Measurements from ENCODE around the gene CCDC86. TPM values are rescaled to one million over a fixed set of nuclear protein-coding genes. Genes with fewer than 3 reads are reported as not detected.

CCDC86 gene
- polyA plus RNA-seq, 1 of the 3 experiments (the other 2 are of a cell fraction) = 34.7 TPM

DNA sequence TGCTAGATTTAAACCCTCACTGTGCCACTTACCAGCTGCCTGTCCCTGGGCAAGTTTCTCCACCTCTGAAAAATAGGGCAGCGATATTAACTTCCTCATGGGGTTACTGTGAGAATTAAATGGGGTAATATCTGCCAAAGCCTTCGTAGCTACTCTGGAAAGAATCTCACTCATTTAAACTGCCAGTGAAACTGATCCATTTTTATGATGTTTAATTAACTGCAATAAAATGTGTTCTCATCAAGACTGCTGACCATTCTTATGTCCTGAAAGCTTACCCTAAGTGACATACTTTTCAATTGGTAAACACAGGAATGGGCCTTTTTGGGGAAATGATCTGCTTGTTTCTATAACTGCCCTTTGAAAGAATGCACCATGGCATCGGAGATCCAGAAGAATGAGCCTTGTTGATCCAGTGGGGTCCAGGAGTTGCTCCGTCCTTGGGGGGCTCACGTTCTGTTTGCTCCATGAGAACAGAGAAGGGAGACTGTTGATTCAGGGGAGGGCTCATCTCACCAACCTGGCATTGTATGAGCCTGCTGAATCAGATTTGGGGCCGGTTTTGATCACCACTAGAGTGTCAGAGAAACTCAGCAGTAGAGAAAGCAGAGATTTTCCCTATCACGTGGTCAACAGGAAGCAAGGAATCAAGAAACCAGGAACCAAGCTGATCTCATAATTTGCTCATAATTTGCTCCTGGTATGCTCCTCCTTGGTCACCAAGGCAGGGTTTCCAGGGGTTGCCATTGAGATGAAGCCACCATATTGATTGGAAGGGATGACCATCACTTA lies 7.0 kb upstream of the CCDC86 start:
- Histone ChIP-seq H3K9me2 (no peaks in the 10 kb centered on the region), H4K20me1 (ENCODE audit: insufficient read depth) (no peaks in the 10 kb centered on the region), H2AFZ (ENCODE audit: low read depth) (no peak overlapping the region), H3K4me2 (no peak overlapping the region), H3K9me3 (no peaks in the 10 kb centered on the region), H3K4me1 (ENCODE audit: control insufficient read depth in 1 of 2, insufficient read depth in 2 of 2, low read depth in 1 of 2, low read length in 1 of 2) (peaks cover 0 to 16% of the 10 kb centered on the region in 2 experiments; a peak in 2 of 4 replicates), H3K4me3 (ENCODE audit: low read depth in 2 of 2, low read length in 1 of 2) (no peak overlapping the region), H3K79me2 (ENCODE audit: insufficient read depth) (no peaks in the 10 kb centered on the region), H3K9ac (no peak overlapping the region), H3K36me3 (replicated peaks in 1 of 2; ENCODE audit: control insufficient read depth in 1 of 2, insufficient read depth in 2 of 2, low read length in 1 of 2) (no peaks in the 10 kb centered on the region), H3K27me3 (ENCODE audit: insufficient read depth) (no peaks in the 10 kb centered on the region; the same call in 1 of the 2 replicates), H3K27ac (ENCODE audit: low read depth in 2 of 2, low read length in 1 of 2) (no peak overlapping the region), H3F3A (replicated peaks; ENCODE audit: insufficient read depth) (no peaks in the 10 kb centered on the region)
- no peak for DNase-seq
- TF ChIP-seq RCOR1 (IDR thresholded peaks at IDR 0.05; ENCODE audit: low read length) = no peak
- TF ChIP-seq SMC3 (IDR thresholded peaks at IDR 0.05; ENCODE audit: low read depth, low read length) = no peak
- no peak for TF ChIP-seq TEAD4 (IDR thresholded peaks at IDR 0.05; ENCODE audit: borderline replicate concordance, insufficient read depth)
- no peak for TF ChIP-seq TAF1 (IDR thresholded peaks at IDR 0.05; ENCODE audit: borderline replicate concordance, low read depth, low read length)
- TF ChIP-seq RFX5 (IDR thresholded peaks at IDR 0.05; ENCODE audit: low read length) = no peak
- TF ChIP-seq, protein P1, sequence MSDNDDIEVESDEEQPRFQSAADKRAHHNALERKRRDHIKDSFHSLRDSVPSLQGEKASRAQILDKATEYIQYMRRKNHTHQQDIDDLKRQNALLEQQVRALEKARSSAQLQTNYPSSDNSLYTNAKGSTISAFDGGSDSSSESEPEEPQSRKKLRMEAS (IDR thresholded peaks at IDR 0.05; ENCODE audit: low read depth) = no peak
- ChIA-PET POLR2A (no interaction called here), CTCF (interaction anchor here (1.0 to 23.7 kb wide), 2 partner anchors 60 to 61 kb away, joined by 3 to 550 read pairs; partner anchors contain the start of gene PRPF19)
- WGBS (ENCODE audit: low lambda C conversion rate) = 50% methylated on average over 7 of the region's 7 CpGs

- DNase-seq = no peak
- WGBS (ENCODE audit: low lambda C conversion rate) = 90% methylated on average over 2 of the region's 3 CpGs
- Histone ChIP-seq H3K27me3 (ENCODE audit: insufficient read depth) (no peaks in the 10 kb centered on the region; the same call in 1 of the 2 replicates), H3K4me1 (ENCODE audit: control insufficient read depth in 1 of 2, insufficient read depth in 2 of 2, low read depth in 1 of 2, low read length in 1 of 2) (peaks cover 0 to 16% of the 10 kb centered on the region in 2 experiments; a peak in 2 of 4 replicates), H4K20me1 (ENCODE audit: insufficient read depth) (no peaks in the 10 kb centered on the region), H3K9ac (no peak overlapping the region), H3K27ac (ENCODE audit: low read depth in 2 of 2, low read length in 1 of 2) (no peak overlapping the region), H3K9me2 (no peaks in the 10 kb centered on the region), H3K36me3 (replicated peaks in 1 of 2; ENCODE audit: control insufficient read depth in 1 of 2, insufficient read depth in 2 of 2, low read length in 1 of 2) (no peaks in the 10 kb centered on the region), H2AFZ (ENCODE audit: low read depth) (no peak overlapping the region), H3K4me3 (ENCODE audit: low read depth in 2 of 2, low read length in 1 of 2) (no peak overlapping the region), H3F3A (replicated peaks; ENCODE audit: insufficient read depth) (no peaks in the 10 kb centered on the region), H3K4me2 (no peak overlapping the region), H3K9me3 (no peaks in the 10 kb centered on the region), H3K79me2 (ENCODE audit: insufficient read depth) (no peaks in the 10 kb centered on the region)
- TF ChIP-seq, protein P2, sequence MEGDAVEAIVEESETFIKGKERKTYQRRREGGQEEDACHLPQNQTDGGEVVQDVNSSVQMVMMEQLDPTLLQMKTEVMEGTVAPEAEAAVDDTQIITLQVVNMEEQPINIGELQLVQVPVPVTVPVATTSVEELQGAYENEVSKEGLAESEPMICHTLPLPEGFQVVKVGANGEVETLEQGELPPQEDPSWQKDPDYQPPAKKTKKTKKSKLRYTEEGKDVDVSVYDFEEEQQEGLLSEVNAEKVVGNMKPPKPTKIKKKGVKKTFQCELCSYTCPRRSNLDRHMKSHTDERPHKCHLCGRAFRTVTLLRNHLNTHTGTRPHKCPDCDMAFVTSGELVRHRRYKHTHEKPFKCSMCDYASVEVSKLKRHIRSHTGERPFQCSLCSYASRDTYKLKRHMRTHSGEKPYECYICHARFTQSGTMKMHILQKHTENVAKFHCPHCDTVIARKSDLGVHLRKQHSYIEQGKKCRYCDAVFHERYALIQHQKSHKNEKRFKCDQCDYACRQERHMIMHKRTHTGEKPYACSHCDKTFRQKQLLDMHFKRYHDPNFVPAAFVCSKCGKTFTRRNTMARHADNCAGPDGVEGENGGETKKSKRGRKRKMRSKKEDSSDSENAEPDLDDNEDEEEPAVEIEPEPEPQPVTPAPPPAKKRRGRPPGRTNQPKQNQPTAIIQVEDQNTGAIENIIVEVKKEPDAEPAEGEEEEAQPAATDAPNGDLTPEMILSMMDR (IDR thresholded peaks at IDR 0.05) = no peak
- TF ChIP-seq ZBTB33 (IDR thresholded peaks at IDR 0.05; ENCODE audit: borderline replicate concordance, low read depth) (no peak), GATA2 (CRISPR knock-in tag; IDR thresholded peaks at IDR 0.05) (no peak), RXRA (IDR thresholded peaks at IDR 0.05; ENCODE audit: borderline replicate concordance, low read depth) (no peak)
- TF ChIP-seq, protein P3, sequence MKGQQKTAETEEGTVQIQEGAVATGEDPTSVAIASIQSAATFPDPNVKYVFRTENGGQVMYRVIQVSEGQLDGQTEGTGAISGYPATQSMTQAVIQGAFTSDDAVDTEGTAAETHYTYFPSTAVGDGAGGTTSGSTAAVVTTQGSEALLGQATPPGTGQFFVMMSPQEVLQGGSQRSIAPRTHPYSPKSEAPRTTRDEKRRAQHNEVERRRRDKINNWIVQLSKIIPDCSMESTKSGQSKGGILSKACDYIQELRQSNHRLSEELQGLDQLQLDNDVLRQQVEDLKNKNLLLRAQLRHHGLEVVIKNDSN (IDR thresholded peaks at IDR 0.05; ENCODE audit: borderline replicate concordance, low read depth) = no peak
- ChIA-PET CTCF (interaction anchor here (1.0 to 23.7 kb wide), 2 partner anchors 60 kb away, joined by 3 to 550 read pairs; partner anchors contain the start of gene PRPF19), POLR2A (no interaction called here)
Observed at GRCh38 chr11:60835534-60835846, 6.4 kb upstream of the CCDC86 start.

Data from SK-N-SH (cell line).